SKM-1 treated with dmso at 0.1 percent for 144 hours (cell line): Measurements from ENCODE around the gene MAMLD1.

Experiments used
- DNase-seq: peaks from one replicate; lab custom pipeline; 2025; ENCODE audit not compliant: unreplicated experiment; lab: John Stamatoyannopoulos, UW

MAMLD1 gene

DNA sequence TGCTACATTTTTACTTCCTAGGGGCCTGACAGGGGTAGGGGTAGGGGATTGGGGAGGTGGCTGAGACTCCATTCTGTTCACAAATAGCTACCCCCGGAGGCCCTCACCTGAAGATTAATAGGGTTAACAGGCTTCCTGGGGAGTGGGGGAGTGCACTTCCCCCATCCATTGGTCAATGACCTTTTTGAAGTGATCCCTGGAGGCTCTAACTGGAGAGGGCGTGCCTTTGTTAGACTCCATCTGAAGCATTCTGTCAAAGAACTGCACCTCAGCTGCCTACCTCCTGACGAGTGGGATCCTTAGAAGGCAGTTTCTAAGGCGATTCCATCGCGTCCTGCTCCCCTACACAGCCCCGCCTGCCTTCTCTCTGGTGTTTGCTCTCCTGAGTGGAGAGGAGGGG, 195.3 kb downstream of the MAMLD1 start:
- DNase-seq = no peak
